IMR-90 (cell line): ENCODE results near the gene KRI1. TPM values are rescaled to one million over a fixed set of nuclear protein-coding genes. Genes with fewer than 3 reads are reported as not detected.

ENCODE experiments used
- ATAC-seq: fragments of 200-7000 bp; cut with Tn5 transposase; 2 replicates; pipeline ENCODE4 v1.9.1; 2020; ENCODE audit warnings: low read depth, mild to moderate bottlenecking, moderate library complexity
- BruUV-seq: library from RNA; stranded (reverse); fragments of 400-500 nt; replicated peaks from 2 replicates; lab custom pipeline; 2021; lab: Mats Ljungman, UMichigan
- CTCF ChIA-PET: fragments of 300-600 bp; formaldehyde crosslinking; extraction: SDS; loops from one replicate; lab custom pipeline; 2021; ENCODE audit warnings: antibody characterized with exemption; lab: Yijun Ruan, JAX
- POLR2A ChIA-PET: fragments of 300-600 bp; sonication (Branson Sonifier 250); formaldehyde crosslinking; loops from one replicate; lab custom pipeline; 2022; ENCODE audit warnings: antibody characterized with exemption; ENCODE audit not compliant: unreplicated experiment; lab: Charles Lee
- DNase-seq: peaks from one replicate; pipeline ENCODE4 v3.0.0; 2013
- H2AFZ ChIP-seq: replicated peaks from 2 replicates; pipeline ENCODE3; 2013; ENCODE audit warnings: low read length, mild to moderate bottlenecking; ENCODE audit not compliant: poor library complexity
- H2AK5ac ChIP-seq: 2 replicates; pipeline ENCODE4 v1.6.1; 2013; ENCODE audit warnings: low read depth, low read length, inconsistent platforms
- H2AK9ac ChIP-seq: replicated peaks from 2 replicates; pipeline ENCODE3; 2013; ENCODE audit warnings: mild to moderate bottlenecking, low read depth, low read length, moderate library complexity; ENCODE audit not compliant: poor library complexity
- H2BK120ac ChIP-seq: 2 replicates; pipeline ENCODE4 v1.6.1; 2013; ENCODE audit warnings: low read depth, low read length, inconsistent platforms
- H2BK15ac ChIP-seq: 3 replicates; pipeline ENCODE4 v1.6.1; 2013; ENCODE audit warnings: low read depth, low read length, inconsistent platforms
- H2BK20ac ChIP-seq: 2 replicates; pipeline ENCODE4 v1.6.1; 2013; ENCODE audit warnings: low read depth, mild to moderate bottlenecking, inconsistent platforms, low read length, moderate library complexity
- H2BK5ac ChIP-seq: 2 replicates; pipeline ENCODE4 v1.6.1; 2013; ENCODE audit warnings: mild to moderate bottlenecking, low read depth, low read length, inconsistent platforms; ENCODE audit not compliant: poor library complexity, severe bottlenecking
- H3K14ac ChIP-seq: replicated peaks from 2 replicates; pipeline ENCODE4 v1.6.1; 2013; ENCODE audit warnings: low read depth, low read length, inconsistent platforms
- H3K18ac ChIP-seq: 2 replicates; pipeline ENCODE4 v1.6.1; 2013; ENCODE audit warnings: low read depth, low read length, control low read depth
- H3K23ac ChIP-seq: 2 replicates; pipeline ENCODE4 v1.6.1; 2013; ENCODE audit warnings: low read depth, low read length, inconsistent platforms
- H3K27ac ChIP-seq: 2 replicates; pipeline ENCODE4 v1.5.1; 2013; ENCODE audit warnings: mild to moderate bottlenecking, control low read depth, low read length; ENCODE audit not compliant: insufficient read depth
- H3K27me3 ChIP-seq: 2 replicates; pipeline ENCODE4 v1.6.1; 2013; ENCODE audit warnings: low read length; ENCODE audit not compliant: control insufficient read depth, insufficient read depth
- H3K36me3 ChIP-seq: 2 replicates; pipeline ENCODE4 v1.6.1; 2013; ENCODE audit warnings: low read length, mixed read lengths; ENCODE audit not compliant: control insufficient read depth, insufficient read depth
- H3K4ac ChIP-seq: 2 replicates; pipeline ENCODE4 v1.6.1; 2013; ENCODE audit warnings: low read depth, low read length, inconsistent platforms
- H3K4me1 ChIP-seq: 2 replicates; pipeline ENCODE4 v1.6.1; 2013; ENCODE audit warnings: low read length, mixed read lengths; ENCODE audit not compliant: control insufficient read depth, insufficient read depth
- H3K4me2 ChIP-seq: 2 replicates; pipeline ENCODE4 v1.6.1; 2013; ENCODE audit warnings: low read depth, mild to moderate bottlenecking, control low read depth, low read length, moderate library complexity
- H3K4me3 ChIP-seq: 2 replicates; pipeline ENCODE4 v1.5.1; 2013; ENCODE audit warnings: low read depth, mild to moderate bottlenecking, control low read depth, low read length, moderate library complexity; ENCODE audit not compliant: insufficient read depth
- H3K56ac ChIP-seq: 2 replicates; pipeline ENCODE4 v1.6.1; 2013; ENCODE audit warnings: low read length, inconsistent platforms; ENCODE audit not compliant: insufficient read depth; ENCODE audit errors: extremely low read depth
- H3K79me1 ChIP-seq, 2 experiments: 2 replicates each; pipeline ENCODE4 v1.6.1; 2013; ENCODE audit warnings: low read length in 2 of 2, inconsistent platforms in 1 of 2, low read depth in 1 of 2
- H3K9ac ChIP-seq: 2 replicates; pipeline ENCODE4 v1.6.1; 2013; ENCODE audit warnings: low read depth, low read length, control low read depth
- H3K9me1 ChIP-seq: 2 replicates; pipeline ENCODE4 v1.6.1; 2013; ENCODE audit warnings: low read length, inconsistent platforms; ENCODE audit not compliant: insufficient read depth
- H3K9me3 ChIP-seq: 2 replicates; pipeline ENCODE4 v1.6.1; 2013; ENCODE audit warnings: low read length; ENCODE audit not compliant: control insufficient read depth, insufficient read depth
- H4K20me1 ChIP-seq: 2 replicates; pipeline ENCODE4 v1.6.1; 2013; ENCODE audit warnings: low read length, inconsistent platforms; ENCODE audit not compliant: insufficient read depth
- H4K5ac ChIP-seq: 2 replicates; pipeline ENCODE4 v1.6.1; 2013; ENCODE audit warnings: mild to moderate bottlenecking, low read depth, low read length, control low read depth
- H4K8ac ChIP-seq, 2 experiments: 2 replicates each; pipeline ENCODE4 v1.6.1; 2013; ENCODE audit warnings: low read depth in 2 of 2, low read length in 2 of 2, control low read depth in 1 of 2, inconsistent platforms in 1 of 2
- H4K91ac ChIP-seq: 2 replicates; pipeline ENCODE4 v1.6.1; 2013; ENCODE audit warnings: low read depth, low read length, inconsistent platforms; ENCODE audit not compliant: insufficient read depth
- BHLHE40 ChIP-seq: fragments of 150-350 bp; IDR thresholded peaks from 2 replicates; pipeline ENCODE4 v1.6.1; 2016; ENCODE audit warnings: mild to moderate bottlenecking, low read depth, low read length
- CHD1 ChIP-seq: IDR thresholded peaks from 2 replicates; pipeline ENCODE4 v1.6.1; 2012; ENCODE audit warnings: low read depth, low read length, improper control_type of control experiment
- MAFK ChIP-seq: IDR thresholded peaks from 2 replicates; pipeline ENCODE4 v1.6.1; 2012; ENCODE audit warnings: low read depth, low read length, improper control_type of control experiment
- MAZ ChIP-seq: IDR thresholded peaks from 2 replicates; pipeline ENCODE4 v1.6.1; 2012; ENCODE audit warnings: low read depth, mild to moderate bottlenecking, low read length, improper control_type of control experiment, moderate library complexity, borderline replicate concordance
- NFE2L2 ChIP-seq: fragments of 150-350 bp; IDR thresholded peaks from 2 replicates; pipeline ENCODE4 v1.6.1; 2016; ENCODE audit warnings: low read depth, mild to moderate bottlenecking, low read length
- RAD21 ChIP-seq: IDR thresholded peaks from 2 replicates; pipeline ENCODE4 v1.6.1; 2012; ENCODE audit warnings: low read length, improper control_type of control experiment
- SMC3 ChIP-seq: fragments of 150-350 bp; IDR thresholded peaks from 2 replicates; pipeline ENCODE4 v1.6.1; 2016; ENCODE audit warnings: low read depth, mild to moderate bottlenecking, antibody characterized with exemption, low read length, moderate library complexity
- USF2 ChIP-seq: fragments of 150-350 bp; IDR thresholded peaks from 2 replicates; pipeline ENCODE4 v1.6.1; 2017; ENCODE audit warnings: mild to moderate bottlenecking, antibody characterized with exemption, low read length, low read depth
- WGBS, 2 experiments: methylation state at CpG; one replicate each; pipeline versions ENCODE4 v1.1.5 to v1.1.7; 2013; ENCODE audit warnings: missing lambda C conversion rate in 2 of 2; ENCODE audit not compliant: insufficient read length in 1 of 2; ENCODE audit errors: extremely low coverage in 2 of 2; 5-methylcytosine and 5-hydroxymethylcytosine counted together
- dilution Hi-C: fragments of 300-500 bp; cut with HindIII; formaldehyde crosslinking; loops from one replicate; pipeline ENCODE4 v1.14.3; 2018; ENCODE audit warnings: low sequenced_read_pairs; ENCODE audit not compliant: unreplicated experiment
- in situ Hi-C: fragments of 300-500 bp; cut with MboI; formaldehyde crosslinking; loops from 3 replicates; pipeline ENCODE4 v1.14.3; 2019; ENCODE audit warnings: low sequenced_read_pairs, inconsistent platforms, mixed read lengths
- intact Hi-C: fragments of 100-400 bp; cut with micrococcal nuclease; formaldehyde crosslinking; loops from 2 replicates; pipeline ENCODE4 v1.10.0; 2022
- polyA plus RNA-seq, 3 experiments: library from polyadenylated mRNA; depleted of rRNA; stranded (reverse); fragments of >200 nt; gene quantifications; 2 replicates each; pipeline ENCODE4 v1.2.3, GENCODE V29; 2012; ENCODE audit warnings: low replicate concordance in 1 of 3
- total RNA-seq: library from RNA; depleted of rRNA; stranded (reverse); fragments of >200 nt; gene quantifications from 2 replicates; pipeline ENCODE4 v1.2.3, GENCODE V29; 2012
- TF ChIP-seq, protein P1 (sequence below): conservative IDR thresholded peaks from 2 replicates; pipeline ENCODE4 v1.5.1; 2012; ENCODE audit warnings: mild to moderate bottlenecking, low read depth, low read length, improper control_type of control experiment

The KRI1 gene
- total and polyA plus RNA-seq, 2 of the 4 experiments (the other 2 are of a cell fraction): 5.7 to 13.3 TPM

DNA sequence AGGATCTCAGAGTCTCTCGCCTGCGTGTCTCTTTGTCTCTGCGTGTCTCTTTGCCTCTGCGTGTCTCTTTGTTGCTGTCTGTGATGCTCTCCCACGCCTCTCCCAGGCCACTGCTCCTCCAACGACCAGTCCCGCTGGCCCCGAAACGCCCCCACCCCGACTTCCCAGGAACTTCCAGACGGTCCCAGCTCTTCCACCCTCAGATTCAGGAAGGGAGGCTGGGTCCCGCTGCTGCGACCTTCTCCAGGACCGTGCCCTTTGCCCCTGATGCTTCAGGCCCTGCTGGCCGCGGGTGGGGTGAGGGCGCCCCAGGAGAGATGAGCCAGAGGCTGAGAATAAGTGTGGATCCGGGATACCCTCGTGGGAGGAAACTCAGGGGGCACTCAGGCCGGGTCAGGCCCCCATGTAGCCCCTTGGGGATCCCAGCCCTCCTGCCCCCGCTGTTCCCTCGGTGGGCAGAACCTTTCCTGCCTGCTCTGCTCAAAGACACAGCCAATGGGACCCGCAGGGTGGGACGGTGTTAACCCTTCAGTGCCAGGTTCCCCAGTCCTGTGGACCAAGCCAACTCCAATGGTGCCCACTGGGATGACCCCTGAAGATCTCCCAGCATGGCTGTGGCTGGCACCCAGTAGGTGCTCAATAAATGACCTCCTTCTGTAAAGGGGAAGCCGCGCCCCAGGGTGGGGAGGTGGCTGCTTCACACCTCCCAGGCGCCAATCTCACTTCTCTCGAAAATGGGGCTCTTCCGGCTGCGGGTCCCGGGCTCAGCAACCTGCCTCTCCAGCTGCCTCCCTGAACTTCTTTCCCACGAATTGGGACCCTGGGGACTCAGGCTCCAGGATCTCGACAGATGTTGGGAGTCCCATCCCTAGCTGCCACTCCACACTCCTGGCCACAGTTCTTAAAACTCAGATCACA lies 47.1 kb downstream of the KRI1 start:
- Histone ChIP-seq H3K27me3 (peaks cover 50% of the 10 kb centered on the region), H2AK9ac (peak overlapping the region; percentile 31), H2BK5ac (no peak overlapping the region), H2BK20ac (no peak overlapping the region), H4K91ac (no peak overlapping the region), H2AFZ (peak overlapping the region; percentile 91), H3K9me3 (no peaks in the 10 kb centered on the region), H2AK5ac (no peak overlapping the region), H3K56ac (no peak overlapping the region), H3K9ac (no peak overlapping the region), H3K18ac (no peak overlapping the region), H3K27ac (no peak overlapping the region), H2BK120ac (no peak overlapping the region), H4K5ac (no peak overlapping the region), H3K23ac (peak overlapping the region; percentile 52), H3K36me3 (no peaks in the 10 kb centered on the region), H4K8ac (no peak overlapping the region; a peak in 1 of 4 replicates), H3K4me3 (no peak overlapping the region), H3K9me1 (no peaks in the 10 kb centered on the region), H4K20me1 (no peaks in the 10 kb centered on the region), H3K4ac (peak overlapping the region; percentile 18; the same call in 1 of the 2 replicates), H3K14ac (no peak overlapping the region), H3K4me1 (peaks cover 4% of the 10 kb centered on the region), H3K4me2 (peak overlapping the region; percentile 86; the same call in 1 of the 2 replicates), H3K79me1 (no peaks in the 10 kb centered on the region), H2BK15ac (no peak overlapping the region)
- dilution Hi-C loops (no loop called here), intact Hi-C loops (no loop called here), in situ Hi-C loops (no loop called here)
- ChIA-PET CTCF (interaction anchor here (0.7 kb wide), 1 partner anchor 23 kb away, joined by 4 read pairs; no protein-coding TSS in a partner anchor), POLR2A (no interaction called here)
- WGBS, 2 experiments: 19% methylated on average over 9 of the region's 33 CpGs; no CpG with 5 or more reads in 1 of the 2 experiments
- ATAC-seq (no peak; the same call in 1 of the 2 replicates), DNase-seq (no peak)
- TF ChIP-seq, protein P1, sequence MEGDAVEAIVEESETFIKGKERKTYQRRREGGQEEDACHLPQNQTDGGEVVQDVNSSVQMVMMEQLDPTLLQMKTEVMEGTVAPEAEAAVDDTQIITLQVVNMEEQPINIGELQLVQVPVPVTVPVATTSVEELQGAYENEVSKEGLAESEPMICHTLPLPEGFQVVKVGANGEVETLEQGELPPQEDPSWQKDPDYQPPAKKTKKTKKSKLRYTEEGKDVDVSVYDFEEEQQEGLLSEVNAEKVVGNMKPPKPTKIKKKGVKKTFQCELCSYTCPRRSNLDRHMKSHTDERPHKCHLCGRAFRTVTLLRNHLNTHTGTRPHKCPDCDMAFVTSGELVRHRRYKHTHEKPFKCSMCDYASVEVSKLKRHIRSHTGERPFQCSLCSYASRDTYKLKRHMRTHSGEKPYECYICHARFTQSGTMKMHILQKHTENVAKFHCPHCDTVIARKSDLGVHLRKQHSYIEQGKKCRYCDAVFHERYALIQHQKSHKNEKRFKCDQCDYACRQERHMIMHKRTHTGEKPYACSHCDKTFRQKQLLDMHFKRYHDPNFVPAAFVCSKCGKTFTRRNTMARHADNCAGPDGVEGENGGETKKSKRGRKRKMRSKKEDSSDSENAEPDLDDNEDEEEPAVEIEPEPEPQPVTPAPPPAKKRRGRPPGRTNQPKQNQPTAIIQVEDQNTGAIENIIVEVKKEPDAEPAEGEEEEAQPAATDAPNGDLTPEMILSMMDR: no peak
- TF ChIP-seq MAFK: no peak
- no peak for TF ChIP-seq USF2
- TF ChIP-seq SMC3: no peak
- TF ChIP-seq MAZ: no peak
- TF ChIP-seq RAD21: no peak
- no peak for TF ChIP-seq BHLHE40
- TF ChIP-seq CHD1: no peak
- TF ChIP-seq NFE2L2: no peak
- BruUV-seq: no TSS peak
